Muscle layer of colon (tissue), 2 donors: ENCODE measurements around the gene CSNK2A1.

Experiments used
- H3K27ac ChIP-seq: one replicate; pipeline ENCODE4 v1.7.0; 2013; ENCODE audit warnings: low read depth, mild to moderate bottlenecking, low read length, moderate library complexity
- H3K27me3 ChIP-seq, 2 donors: one replicate each; pipeline ENCODE4 v1.7.0; 2013; ENCODE audit warnings: low read length in 2 of 2, mild to moderate bottlenecking in 2 of 2; ENCODE audit not compliant: insufficient read depth in 2 of 2, control insufficient read depth in 1 of 2
- H3K36me3 ChIP-seq: one replicate; pipeline ENCODE4 v1.7.0; 2013; ENCODE audit warnings: mild to moderate bottlenecking, low read length; ENCODE audit not compliant: insufficient read depth
- H3K4me1 ChIP-seq: one replicate; pipeline ENCODE4 v1.7.0; 2013; ENCODE audit warnings: mild to moderate bottlenecking, low read length; ENCODE audit not compliant: insufficient read depth
- H3K4me3 ChIP-seq, 2 donors: one replicate each; pipeline ENCODE4 v1.7.0; 2013; ENCODE audit warnings: low read length in 2 of 2, low read depth in 1 of 2, mild to moderate bottlenecking in 1 of 2, moderate library complexity in 1 of 2
- H3K9ac ChIP-seq: one replicate; pipeline ENCODE4 v1.7.0; 2013; ENCODE audit warnings: low read length
- H3K9me3 ChIP-seq: one replicate; pipeline ENCODE4 v1.7.0; 2013; ENCODE audit warnings: mild to moderate bottlenecking, low read length
- donor health status: abdominal sarcoma.
- donor health status: Adenocarcinoma of cecum.

The CSNK2A1 gene

GRCh38 chr20:507006-507758, 36.4 kb downstream of the CSNK2A1 start:
- Histone ChIP-seq H3K4me1 (peaks cover 14% of the 10 kb centered on the region), H3K27ac (no peak overlapping the region), H3K9ac (no peak overlapping the region), H3K9me3 (no peaks in the 10 kb centered on the region), H3K27me3 (no peaks in the 10 kb centered on the region), H3K4me3 (no peak overlapping the region), H3K36me3 (peaks cover 41% of the 10 kb centered on the region)

- H3K27ac ChIP-seq = no peak overlapping the region
- H3K9me3 ChIP-seq = no peaks in the 10 kb centered on the region
- H3K27me3 ChIP-seq = no peaks in the 10 kb centered on the region
- peaks cover 54% of the 10 kb centered on the region for H3K36me3 ChIP-seq
- H3K4me3 ChIP-seq = no peak overlapping the region
- no peak overlapping the region for H3K9ac ChIP-seq
- H3K4me1 ChIP-seq = peaks cover 10% of the 10 kb centered on the region
These were observed 38.9 kb downstream of the CSNK2A1 start for GRCh38 chr20:504632-505075.

GRCh38 chr20:503048-503737, 40.4 kb downstream of the CSNK2A1 start:
- Histone ChIP-seq H3K9ac (no peak overlapping the region), H3K36me3 (peaks cover 69% of the 10 kb centered on the region), H3K27ac (no peak overlapping the region), H3K4me1 (peaks cover 5% of the 10 kb centered on the region), H3K27me3 (no peaks in the 10 kb centered on the region), H3K9me3 (no peaks in the 10 kb centered on the region), H3K4me3 (no peak overlapping the region)

- no peaks in the 10 kb centered on the region for H3K4me1 ChIP-seq
- H3K4me3 ChIP-seq = no peak overlapping the region
- no peaks in the 10 kb centered on the region for H3K27me3 ChIP-seq
- H3K36me3 ChIP-seq = peaks cover 69% of the 10 kb centered on the region
- no peak overlapping the region for H3K9ac ChIP-seq
- no peaks in the 10 kb centered on the region for H3K9me3 ChIP-seq
- no peak overlapping the region for H3K27ac ChIP-seq
These were observed 45.6 kb downstream of the CSNK2A1 start for GRCh38 chr20:497979-498378.

- Histone ChIP-seq H3K27me3 (no peaks in the 10 kb centered on the region), H3K9ac (no peak overlapping the region), H3K27ac (no peak overlapping the region), H3K36me3 (peaks cover 70% of the 10 kb centered on the region), H3K4me1 (no peaks in the 10 kb centered on the region), H3K4me3 (no peak overlapping the region), H3K9me3 (no peaks in the 10 kb centered on the region)
These were observed 47.4 kb downstream of the CSNK2A1 start for GRCh38 chr20:496126-496696.

GRCh38 chr20:492159-492558, 51.4 kb downstream of the CSNK2A1 start:
- H3K9me3 ChIP-seq = no peaks in the 10 kb centered on the region
- H3K9ac ChIP-seq = no peak overlapping the region
- no peak overlapping the region for H3K27ac ChIP-seq
- H3K36me3 ChIP-seq = peaks cover 68% of the 10 kb centered on the region
- H3K4me3 ChIP-seq = no peak overlapping the region
- H3K4me1 ChIP-seq = no peaks in the 10 kb centered on the region
- H3K27me3 ChIP-seq = no peaks in the 10 kb centered on the region

GRCh38 chr20:487655-488054, 55.9 kb downstream of the CSNK2A1 start:
- Histone ChIP-seq H3K27me3 (no peaks in the 10 kb centered on the region), H3K9me3 (no peaks in the 10 kb centered on the region), H3K9ac (no peak overlapping the region), H3K4me3 (no peak overlapping the region), H3K4me1 (no peaks in the 10 kb centered on the region), H3K27ac (no peak overlapping the region), H3K36me3 (peaks cover 76% of the 10 kb centered on the region)

- Histone ChIP-seq H3K27ac (no peak overlapping the region), H3K9ac (no peak overlapping the region), H3K36me3 (peaks cover 68% of the 10 kb centered on the region), H3K27me3 (no peaks in the 10 kb centered on the region), H3K4me1 (no peaks in the 10 kb centered on the region), H3K4me3 (no peak overlapping the region), H3K9me3 (no peaks in the 10 kb centered on the region)
These were observed 59.6 kb downstream of the CSNK2A1 start for GRCh38 chr20:483815-484644.

GRCh38 chr20:481167-481566, 62.4 kb downstream of the CSNK2A1 start:
- Histone ChIP-seq H3K4me3 (no peak overlapping the region), H3K27me3 (no peaks in the 10 kb centered on the region), H3K9me3 (no peaks in the 10 kb centered on the region), H3K36me3 (peaks cover 47% of the 10 kb centered on the region), H3K27ac (no peak overlapping the region), H3K9ac (no peak overlapping the region), H3K4me1 (no peaks in the 10 kb centered on the region)

- H3K9me3 ChIP-seq = no peaks in the 10 kb centered on the region
- no peak overlapping the region for H3K9ac ChIP-seq
These were observed 63.5 kb downstream of the CSNK2A1 start for GRCh38 chr20:480044-480443.

GRCh38 chr20:479487-479886, 64.1 kb downstream of the CSNK2A1 start:
- Histone ChIP-seq H3K27me3 (no peaks in the 10 kb centered on the region), H3K36me3 (peaks cover 38% of the 10 kb centered on the region), H3K9me3 (no peaks in the 10 kb centered on the region), H3K4me3 (no peak overlapping the region), H3K4me1 (no peaks in the 10 kb centered on the region), H3K27ac (no peak overlapping the region), H3K9ac (no peak overlapping the region)

More at GRCh38 chr20:480044-480443, 63.5 kb downstream of the CSNK2A1 start:
- Histone ChIP-seq H3K4me3 (no peak overlapping the region), H3K36me3 (peaks cover 38% of the 10 kb centered on the region), H3K4me1 (no peaks in the 10 kb centered on the region), H3K27me3 (no peaks in the 10 kb centered on the region), H3K27ac (no peak overlapping the region)
